Astrocyte of the cerebellum (primary cell): Measurements from ENCODE around the gene CCNI.
A peak's percentile ranks its signal among the peaks of the same experiment; 100 is the strongest.
"Not testable (repeated sequence)": the region's sequence is repeated elsewhere in the genome, so short reads cannot be mapped to it uniquely, and the experiment has no call there.

Experiments used
- DNase-seq: peaks from one replicate; pipeline ENCODE4 v3.0.0-alpha.2; 2011; ENCODE audit warnings: low read depth
- H3K4me3 ChIP-seq: 2 replicates; pipeline ENCODE4 v1.5.1; 2011; ENCODE audit warnings: mild to moderate bottlenecking, low read depth, low read length, moderate library complexity
- in situ Hi-C: cut with HindIII; loops from 2 replicates; pipeline ENCODE4 v1.10.0; 2017; ENCODE audit warnings: low sequenced_read_pairs
- TF ChIP-seq, protein P1 (sequence below): IDR thresholded peaks from 2 replicates; pipeline ENCODE4 v1.5.1; 2012; ENCODE audit warnings: low read length, low read depth, moderate library complexity, mild to moderate bottlenecking; ENCODE audit errors: missing control alignments

CCNI gene

DNA sequence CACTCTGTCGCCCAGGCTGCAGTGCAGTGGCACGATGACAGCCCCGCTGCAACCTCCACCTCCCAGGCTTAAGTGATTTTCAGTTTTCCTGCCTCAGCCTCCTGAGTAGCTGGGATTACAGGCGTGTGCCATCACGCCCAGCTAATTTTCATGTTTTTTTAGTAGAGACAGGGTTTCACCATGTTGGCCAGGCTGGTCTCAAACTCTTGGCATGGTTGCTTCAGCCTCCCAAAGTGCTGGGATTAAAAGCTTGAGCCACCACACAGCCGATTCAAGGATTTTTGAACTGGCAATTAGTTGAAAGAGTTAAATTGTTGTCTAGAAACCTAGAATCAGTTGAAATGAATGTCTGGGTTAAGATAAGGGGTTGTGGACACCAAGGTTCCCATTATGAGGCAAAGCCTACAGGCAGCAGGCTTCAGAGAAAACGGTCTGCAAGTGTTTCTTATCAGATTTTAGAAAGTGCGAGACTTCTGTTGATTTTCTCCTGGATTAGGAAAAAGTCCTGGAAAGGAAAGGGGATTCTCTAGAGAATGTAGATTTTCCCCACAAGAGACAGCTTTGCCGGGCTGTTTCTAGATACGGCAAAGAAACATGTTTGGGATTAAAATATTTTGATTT lies 8.3 kb upstream of the CCNI start:
- no peak overlapping the region for H3K4me3 ChIP-seq
- no peak for DNase-seq
- in situ Hi-C loops = loop anchor here (5.0 kb wide), 1 partner anchor 78 kb away; no protein-coding TSS in a partner anchor
- TF ChIP-seq, protein P1, sequence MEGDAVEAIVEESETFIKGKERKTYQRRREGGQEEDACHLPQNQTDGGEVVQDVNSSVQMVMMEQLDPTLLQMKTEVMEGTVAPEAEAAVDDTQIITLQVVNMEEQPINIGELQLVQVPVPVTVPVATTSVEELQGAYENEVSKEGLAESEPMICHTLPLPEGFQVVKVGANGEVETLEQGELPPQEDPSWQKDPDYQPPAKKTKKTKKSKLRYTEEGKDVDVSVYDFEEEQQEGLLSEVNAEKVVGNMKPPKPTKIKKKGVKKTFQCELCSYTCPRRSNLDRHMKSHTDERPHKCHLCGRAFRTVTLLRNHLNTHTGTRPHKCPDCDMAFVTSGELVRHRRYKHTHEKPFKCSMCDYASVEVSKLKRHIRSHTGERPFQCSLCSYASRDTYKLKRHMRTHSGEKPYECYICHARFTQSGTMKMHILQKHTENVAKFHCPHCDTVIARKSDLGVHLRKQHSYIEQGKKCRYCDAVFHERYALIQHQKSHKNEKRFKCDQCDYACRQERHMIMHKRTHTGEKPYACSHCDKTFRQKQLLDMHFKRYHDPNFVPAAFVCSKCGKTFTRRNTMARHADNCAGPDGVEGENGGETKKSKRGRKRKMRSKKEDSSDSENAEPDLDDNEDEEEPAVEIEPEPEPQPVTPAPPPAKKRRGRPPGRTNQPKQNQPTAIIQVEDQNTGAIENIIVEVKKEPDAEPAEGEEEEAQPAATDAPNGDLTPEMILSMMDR = no peak

DNA sequence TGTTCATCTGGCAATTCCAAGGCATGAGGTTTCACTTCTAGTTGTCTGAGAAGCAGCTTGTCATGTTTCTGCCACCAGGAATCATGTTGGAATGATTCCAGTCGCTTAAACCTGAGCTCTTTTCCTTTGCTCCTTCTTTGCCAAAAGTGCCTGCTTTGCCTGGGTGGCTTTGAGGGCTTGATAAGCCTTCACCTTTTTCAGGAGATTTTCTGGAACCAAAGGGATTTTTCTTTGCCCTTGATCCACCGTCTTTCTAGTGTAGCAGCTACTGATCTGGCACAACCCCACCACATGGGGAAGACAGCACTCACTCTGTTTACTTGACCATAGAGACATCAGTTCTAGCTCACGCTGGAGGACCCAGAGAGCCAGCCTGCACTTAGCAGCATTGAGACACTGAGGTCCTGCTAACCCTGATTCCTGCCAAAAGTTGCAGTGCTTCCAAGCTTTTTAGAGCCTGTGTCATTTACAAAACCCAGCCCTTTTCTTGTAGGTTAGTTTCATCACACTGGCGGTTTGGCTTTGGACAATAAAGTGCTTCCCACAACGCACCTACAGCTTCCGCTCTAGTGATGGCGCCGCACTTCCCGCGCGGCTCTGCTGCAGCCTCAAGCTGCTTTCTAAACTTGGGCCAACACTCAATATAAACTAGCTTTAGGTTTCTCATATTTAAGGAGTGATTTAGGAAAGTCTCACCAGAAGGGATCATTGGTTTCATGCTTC lies 7.3 kb upstream of the CCNI start:
- no peak overlapping the region for H3K4me3 ChIP-seq
- TF ChIP-seq, protein P1 = no peak
- DNase-seq = no peak
- in situ Hi-C loops = loop anchor here (5.0 kb wide), 1 partner anchor 79 kb away; no protein-coding TSS in a partner anchor

DNA sequence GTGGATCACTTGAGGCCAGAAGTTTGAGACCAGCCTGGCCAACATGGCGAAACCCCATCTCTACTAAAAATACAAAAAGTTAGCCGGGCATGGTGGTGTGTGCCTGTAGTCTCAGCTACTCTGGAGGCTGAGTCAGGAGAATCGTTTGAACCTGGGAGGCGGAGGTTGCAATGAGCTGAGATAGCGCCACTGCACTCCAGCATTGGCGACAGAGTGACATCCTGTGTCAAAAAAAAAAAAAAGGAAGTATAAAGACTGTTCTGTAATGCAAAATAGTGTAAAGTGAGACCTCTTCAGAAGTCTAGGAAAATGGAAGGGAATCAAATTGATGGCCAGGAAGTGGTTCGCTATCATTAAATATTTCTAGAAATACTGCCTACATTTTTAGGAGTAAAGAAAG lies 5.0 kb upstream of the CCNI start:
- in situ Hi-C loops = loop anchor here (5.0 kb wide), 1 partner anchor 81 kb away; no protein-coding TSS in a partner anchor
- H3K4me3 ChIP-seq, DNase-seq: not testable (repeated sequence)

DNA sequence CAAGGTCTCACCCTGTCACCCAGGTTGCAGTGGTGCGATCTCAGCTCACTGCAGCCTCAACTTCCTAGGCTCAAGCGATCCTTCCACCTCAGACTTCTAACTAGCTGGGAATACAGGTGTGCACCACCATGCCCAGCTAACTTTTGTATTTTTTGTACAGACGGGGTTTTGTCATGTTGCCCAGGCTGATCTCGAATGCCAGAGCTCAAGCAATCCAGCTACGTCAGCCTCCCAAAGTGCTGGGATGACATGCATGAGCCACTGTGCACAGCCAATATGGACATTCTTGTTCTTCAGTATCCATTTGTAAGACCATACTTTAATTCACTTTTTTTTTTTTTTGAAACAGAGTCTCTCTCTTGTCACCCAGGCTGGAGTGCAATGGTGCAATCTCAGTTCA lies 3.5 kb upstream of the CCNI start:
- DNase-seq = no peak
- TF ChIP-seq, protein P1 = no peak
- in situ Hi-C loops = no loop called here
- no peak overlapping the region for H3K4me3 ChIP-seq

DNA sequence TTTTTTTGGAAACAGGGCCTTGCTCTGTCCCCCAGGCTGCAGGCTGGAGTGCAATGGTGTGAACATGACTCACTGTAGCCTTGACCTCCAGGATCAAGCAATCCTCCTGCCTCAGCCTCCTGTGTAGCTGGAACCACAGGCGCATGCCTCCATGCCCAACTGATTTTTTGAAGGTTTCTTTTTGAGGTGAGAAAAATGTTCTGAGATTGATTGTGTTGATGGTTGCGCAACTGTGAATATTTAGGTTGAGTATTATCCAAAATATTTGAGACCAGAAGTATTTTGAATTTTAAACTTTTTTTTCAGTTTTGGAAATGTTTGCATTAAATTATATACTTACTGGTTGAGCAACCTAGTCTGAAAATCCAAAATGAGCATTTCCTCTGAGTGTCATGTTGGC lies 2.6 kb upstream of the CCNI start:
- TF ChIP-seq, protein P1 = no peak
- in situ Hi-C loops = no loop called here
- no peak overlapping the region for H3K4me3 ChIP-seq
- no peak for DNase-seq

DNA sequence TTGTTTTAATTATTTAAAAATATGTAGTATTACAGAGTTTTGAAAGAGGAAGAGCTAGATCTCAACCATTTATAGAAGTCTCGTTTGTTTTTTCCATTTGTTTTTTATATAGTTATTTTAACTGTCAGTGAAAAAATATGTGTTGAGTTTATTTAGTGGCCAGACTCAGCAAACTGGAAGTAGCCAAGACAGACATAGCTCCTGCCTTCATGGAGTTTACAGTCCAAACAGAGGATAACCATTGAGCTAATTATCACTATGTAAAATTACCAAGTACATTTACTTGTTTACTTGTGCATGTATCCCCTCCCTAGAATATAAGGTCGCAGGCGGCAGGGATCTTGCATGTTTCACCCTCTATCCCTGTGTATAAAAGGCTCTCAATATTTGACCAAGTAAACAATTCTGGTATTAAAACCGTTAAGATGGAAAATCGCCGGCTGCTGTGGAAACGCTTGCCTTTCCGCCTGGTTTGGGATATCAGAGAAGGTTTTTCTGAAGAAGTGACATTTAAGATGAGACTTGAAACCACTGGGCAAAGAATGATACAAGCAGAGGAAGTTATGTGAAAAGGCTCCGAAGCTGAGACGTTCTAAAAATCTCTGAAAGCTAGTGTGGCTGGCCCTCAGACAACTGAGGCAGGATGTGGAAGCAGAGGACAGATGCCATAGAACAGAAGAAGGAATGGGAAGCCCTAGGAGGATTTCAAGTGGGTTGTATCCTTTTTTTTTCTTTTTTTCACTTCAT lies 1.3 kb upstream of the CCNI start:
- in situ Hi-C loops = no loop called here

More for the DNA sequence above, 1.3 kb upstream of the CCNI start:
- no peak for DNase-seq
- TF ChIP-seq, protein P1 = no peak
- peak overlapping the region; percentile 80 for H3K4me3 ChIP-seq
